Osteocyte (in vitro differentiated cells): ENCODE measurements around the gene BORCS5. TPM values are rescaled to one million over a fixed set of nuclear protein-coding genes. Genes with fewer than 3 reads are reported as not detected.

Experiments
- DNase-seq: peaks from one replicate; pipeline ENCODE4 v3.0.0; 2021; ENCODE audit warnings: mixed read lengths; ENCODE audit not compliant: unreplicated experiment; ENCODE audit errors: extremely low spot score
- H3K27ac Mint-ChIP-seq: one replicate; pipeline ENCODE4 v1.8.0; 2021; ENCODE audit warnings: mild to moderate bottlenecking, mixed read lengths; ENCODE audit not compliant: unreplicated experiment
- H3K27me3 Mint-ChIP-seq: one replicate; pipeline ENCODE4 v1.8.0; 2021; ENCODE audit warnings: mixed read lengths; ENCODE audit not compliant: unreplicated experiment
- H3K36me3 Mint-ChIP-seq: one replicate; pipeline ENCODE4 v1.8.0; 2021; ENCODE audit warnings: mixed read lengths; ENCODE audit not compliant: unreplicated experiment
- H3K4me1 Mint-ChIP-seq: one replicate; pipeline ENCODE4 v1.8.0; 2021; ENCODE audit warnings: mixed read lengths; ENCODE audit not compliant: unreplicated experiment
- H3K4me3 Mint-ChIP-seq: one replicate; pipeline ENCODE4 v1.8.0; 2021; ENCODE audit warnings: mild to moderate bottlenecking, moderate library complexity, mixed read lengths; ENCODE audit not compliant: unreplicated experiment
- H3K9me3 Mint-ChIP-seq: one replicate; pipeline ENCODE4 v1.8.0; 2021; ENCODE audit warnings: mixed read lengths; ENCODE audit not compliant: unreplicated experiment
- total RNA-seq: library from RNA; stranded (reverse); gene quantifications from 2 replicates; pipeline ENCODE4 v1.2.1, GENCODE V29; 2021
- TF ChIP-seq, protein P1 (sequence below): fragments of 200-600 bp; sonication (generic); IDR thresholded peaks from 2 replicates; pipeline ENCODE4 v1.5.0; 2021; ENCODE audit warnings: antibody characterized with exemption, mild to moderate bottlenecking, moderate library complexity

Gene BORCS5
- total RNA-seq, 1 donor from 2014 or later = 16.7 TPM

DNA sequence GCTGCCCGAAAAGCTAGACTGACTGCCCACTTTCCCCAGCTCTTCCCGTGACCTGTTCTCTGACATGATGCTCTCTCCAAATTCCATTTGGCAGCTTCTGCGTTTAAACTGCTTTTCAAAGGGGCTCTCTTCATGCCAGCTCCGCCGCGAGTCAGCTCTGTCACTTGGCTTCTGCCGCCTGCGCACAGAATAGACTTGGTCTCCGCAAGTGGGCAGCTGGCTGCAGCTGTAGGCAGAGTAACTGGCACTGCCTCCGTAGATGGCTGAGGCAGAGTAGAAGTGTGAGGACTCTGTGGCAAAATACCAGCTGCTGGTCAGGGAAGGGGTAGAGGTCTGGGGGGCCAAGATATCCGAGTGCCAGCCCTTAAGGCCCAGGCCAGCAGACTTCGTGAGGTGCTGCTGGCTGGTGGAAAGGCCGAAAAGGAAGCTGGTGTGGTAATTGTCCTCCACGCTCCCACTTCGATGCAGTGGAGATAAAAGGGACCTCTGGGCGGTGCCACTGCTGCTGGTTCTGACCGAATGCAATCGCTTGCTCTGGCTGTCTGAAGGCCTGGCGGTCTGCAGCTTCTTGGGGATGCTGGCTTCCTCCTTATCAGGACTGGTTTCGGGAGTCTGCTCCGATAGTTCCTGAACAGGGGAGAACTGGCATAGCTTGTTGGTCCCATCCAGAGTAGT is 120.1 kb downstream of the BORCS5 start:
- TF ChIP-seq, protein P1, sequence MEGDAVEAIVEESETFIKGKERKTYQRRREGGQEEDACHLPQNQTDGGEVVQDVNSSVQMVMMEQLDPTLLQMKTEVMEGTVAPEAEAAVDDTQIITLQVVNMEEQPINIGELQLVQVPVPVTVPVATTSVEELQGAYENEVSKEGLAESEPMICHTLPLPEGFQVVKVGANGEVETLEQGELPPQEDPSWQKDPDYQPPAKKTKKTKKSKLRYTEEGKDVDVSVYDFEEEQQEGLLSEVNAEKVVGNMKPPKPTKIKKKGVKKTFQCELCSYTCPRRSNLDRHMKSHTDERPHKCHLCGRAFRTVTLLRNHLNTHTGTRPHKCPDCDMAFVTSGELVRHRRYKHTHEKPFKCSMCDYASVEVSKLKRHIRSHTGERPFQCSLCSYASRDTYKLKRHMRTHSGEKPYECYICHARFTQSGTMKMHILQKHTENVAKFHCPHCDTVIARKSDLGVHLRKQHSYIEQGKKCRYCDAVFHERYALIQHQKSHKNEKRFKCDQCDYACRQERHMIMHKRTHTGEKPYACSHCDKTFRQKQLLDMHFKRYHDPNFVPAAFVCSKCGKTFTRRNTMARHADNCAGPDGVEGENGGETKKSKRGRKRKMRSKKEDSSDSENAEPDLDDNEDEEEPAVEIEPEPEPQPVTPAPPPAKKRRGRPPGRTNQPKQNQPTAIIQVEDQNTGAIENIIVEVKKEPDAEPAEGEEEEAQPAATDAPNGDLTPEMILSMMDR = no peak
- H3K36me3 Mint-ChIP-seq = peaks cover 32% of the 10 kb centered on the region

GRCh38 chr12:12477532-12477890 is 120.6 kb downstream of the BORCS5 start:
- Mint-ChIP-seq H3K27ac (no peak overlapping the region), H3K27me3 (no peaks in the 10 kb centered on the region), H3K4me3 (no peak overlapping the region), H3K4me1 (no peaks in the 10 kb centered on the region), H3K36me3 (peaks cover 36% of the 10 kb centered on the region), H3K9me3 (no peaks in the 10 kb centered on the region)
- no peak for DNase-seq
- TF ChIP-seq, protein P1 = no peak

More for the DNA sequence above, 120.1 kb downstream of the BORCS5 start:
- Mint-ChIP-seq H3K27ac (no peak overlapping the region), H3K27me3 (no peaks in the 10 kb centered on the region), H3K4me3 (no peak overlapping the region), H3K4me1 (no peaks in the 10 kb centered on the region), H3K9me3 (no peaks in the 10 kb centered on the region)
- DNase-seq = no peak

DNA sequence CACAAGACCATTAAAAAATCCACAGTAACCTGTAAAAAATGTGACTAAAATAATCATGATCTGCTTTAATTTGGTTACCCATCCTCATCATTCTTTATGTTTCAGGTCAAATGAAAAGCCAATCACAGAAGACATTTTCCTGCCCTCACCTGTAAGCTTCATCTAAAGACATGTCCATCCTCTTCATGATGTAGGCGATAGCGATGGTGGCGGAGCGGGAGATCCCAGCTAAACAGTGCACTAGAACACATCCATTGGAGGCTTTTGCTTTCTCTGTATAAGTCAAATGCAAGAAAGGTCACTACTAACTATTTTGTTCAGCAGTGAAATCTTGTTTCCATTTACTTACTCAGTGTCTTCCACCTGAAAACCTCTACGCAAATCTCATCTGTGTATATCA is 123.2 kb downstream of the BORCS5 start:
- Mint-ChIP-seq H3K36me3 (peaks cover 31% of the 10 kb centered on the region), H3K4me3 (no peak overlapping the region), H3K9me3 (no peaks in the 10 kb centered on the region), H3K27me3 (no peaks in the 10 kb centered on the region), H3K4me1 (no peaks in the 10 kb centered on the region), H3K27ac (no peak overlapping the region)
- TF ChIP-seq, protein P1 = no peak
- no peak for DNase-seq

DNA sequence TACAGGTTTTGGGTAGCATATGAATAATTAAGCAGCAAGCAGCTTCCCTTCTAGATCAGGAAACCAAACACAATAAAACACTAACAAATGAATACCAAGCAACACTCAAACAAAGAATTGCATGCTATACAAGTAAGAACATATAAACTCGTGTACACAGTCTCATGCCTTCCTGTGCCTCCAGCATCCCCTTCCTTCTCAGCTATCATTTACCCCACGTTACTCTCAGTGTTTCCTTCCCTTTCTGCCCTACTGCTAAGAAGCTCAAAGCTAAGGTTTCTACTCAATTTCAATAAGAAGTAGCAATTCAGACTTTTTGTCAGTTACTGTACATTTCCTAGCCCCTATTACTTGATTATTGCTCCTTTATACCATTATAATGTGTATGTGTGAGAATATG is 124.8 kb downstream of the BORCS5 start:
- Mint-ChIP-seq H3K27ac (no peak overlapping the region), H3K4me1 (no peaks in the 10 kb centered on the region), H3K36me3 (peaks cover 30% of the 10 kb centered on the region), H3K9me3 (no peaks in the 10 kb centered on the region), H3K27me3 (no peaks in the 10 kb centered on the region), H3K4me3 (no peak overlapping the region)
- DNase-seq = no peak
- TF ChIP-seq, protein P1 = no peak

GRCh38 chr12:12482150-12482761 is 125.4 kb downstream of the BORCS5 start:
- TF ChIP-seq, protein P1 = no peak
- DNase-seq = no peak
- Mint-ChIP-seq H3K4me1 (peaks cover 2% of the 10 kb centered on the region), H3K9me3 (no peaks in the 10 kb centered on the region), H3K36me3 (peaks cover 27% of the 10 kb centered on the region), H3K4me3 (no peak overlapping the region), H3K27ac (no peak overlapping the region), H3K27me3 (no peaks in the 10 kb centered on the region)
